HG03045 (cell line): ENCODE results near the gene MXD3.
A peak's percentile ranks its signal among the peaks of the same experiment; 100 is the strongest.
"Not testable (repeated sequence)": the region's sequence is repeated elsewhere in the genome, so short reads cannot be mapped to it uniquely, and the experiment has no call there.

Experiments used
- ATAC-seq: cut with Tn5 transposase; IDR thresholded peaks from one replicate; pipeline ENCODE4 v1.9.1; 2021; ENCODE audit warnings: mild to moderate bottlenecking, moderate library complexity; ENCODE audit not compliant: unreplicated experiment

The MXD3 gene

DNA sequence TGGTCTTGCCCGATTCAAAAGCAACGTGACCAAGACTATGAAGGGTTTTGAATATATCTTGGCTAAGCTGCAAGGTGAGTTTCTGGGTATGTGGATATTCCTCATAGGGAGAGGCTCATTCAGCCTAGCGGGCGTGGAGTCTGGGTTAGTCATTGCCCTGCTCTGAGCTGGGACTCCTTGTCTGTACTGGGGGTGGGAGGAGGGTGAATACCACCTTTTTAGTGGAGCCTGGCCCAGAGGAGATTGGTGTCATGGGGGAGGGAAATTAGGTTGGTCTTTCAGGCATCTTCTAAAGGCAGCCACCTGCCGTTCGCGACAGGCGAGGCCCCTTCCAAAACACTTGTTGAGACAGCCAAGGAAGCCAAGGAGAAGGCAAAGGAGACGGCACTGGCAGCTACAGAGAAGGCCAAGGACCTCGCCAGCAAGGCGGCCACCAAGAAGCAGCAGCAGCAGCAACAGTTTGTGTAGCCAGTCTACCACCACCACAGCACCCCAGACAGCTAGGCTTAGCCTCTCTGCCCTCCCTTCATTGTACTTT is 5.5 kb downstream of the MXD3 start:
- not testable (repeated sequence) for ATAC-seq

DNA sequence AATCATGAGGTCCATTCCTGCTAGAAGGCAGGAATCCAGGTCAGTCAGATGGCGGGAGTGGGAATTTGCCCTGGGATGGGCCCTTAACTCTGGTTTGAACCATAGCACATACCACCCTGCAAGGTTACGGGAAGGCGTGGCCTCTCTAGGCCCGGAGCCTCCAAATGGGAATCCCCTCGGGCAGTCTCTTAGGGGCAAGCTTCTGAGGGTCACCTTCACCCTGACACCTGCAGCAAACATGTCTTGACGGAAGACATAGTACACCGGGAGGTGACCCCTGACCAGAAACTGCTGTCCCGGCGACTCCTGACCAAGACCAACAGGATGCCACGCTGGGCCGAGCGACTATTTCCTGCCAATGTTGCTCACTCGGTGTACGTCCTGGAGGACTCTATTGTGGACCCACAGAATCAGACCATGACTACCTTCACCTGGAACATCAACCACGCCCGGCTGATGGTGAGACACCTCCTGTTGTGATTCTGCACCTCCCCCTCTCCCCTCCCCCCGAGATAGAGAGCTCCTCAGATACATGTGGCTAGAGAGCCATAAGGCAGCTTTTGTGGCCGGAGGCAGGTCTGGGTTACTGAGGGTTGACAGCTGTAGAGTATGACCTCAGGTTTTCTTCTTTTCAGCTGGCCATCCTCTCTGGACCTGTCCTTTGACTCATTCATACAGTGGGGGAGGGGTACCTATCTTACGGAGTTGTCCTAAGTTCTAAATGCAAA is 7.1 kb downstream of the MXD3 start:
- ATAC-seq, result no peak

DNA sequence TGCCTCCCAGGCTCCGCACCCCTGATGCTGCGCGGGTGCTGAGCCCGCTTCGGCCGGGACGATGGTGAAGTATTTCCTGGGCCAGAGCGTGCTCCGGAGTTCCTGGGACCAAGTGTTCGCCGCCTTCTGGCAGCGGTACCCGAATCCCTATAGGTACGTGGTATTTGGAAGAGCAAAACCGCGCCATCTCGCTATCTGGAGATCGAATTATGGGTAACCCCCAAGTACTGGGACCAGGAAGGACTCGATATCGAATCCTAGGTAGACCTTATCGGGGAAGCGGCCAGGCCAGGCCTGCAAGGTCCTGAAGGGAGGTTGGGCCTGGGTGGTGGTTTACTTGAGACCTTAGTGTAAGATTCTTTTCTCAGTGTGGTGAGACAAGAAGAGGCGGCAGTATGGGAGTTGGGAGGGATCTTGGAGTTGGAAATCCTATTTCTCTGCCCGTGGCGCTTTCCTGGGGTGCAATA is 7.7 kb downstream of the MXD3 start:
- no peak for ATAC-seq

DNA sequence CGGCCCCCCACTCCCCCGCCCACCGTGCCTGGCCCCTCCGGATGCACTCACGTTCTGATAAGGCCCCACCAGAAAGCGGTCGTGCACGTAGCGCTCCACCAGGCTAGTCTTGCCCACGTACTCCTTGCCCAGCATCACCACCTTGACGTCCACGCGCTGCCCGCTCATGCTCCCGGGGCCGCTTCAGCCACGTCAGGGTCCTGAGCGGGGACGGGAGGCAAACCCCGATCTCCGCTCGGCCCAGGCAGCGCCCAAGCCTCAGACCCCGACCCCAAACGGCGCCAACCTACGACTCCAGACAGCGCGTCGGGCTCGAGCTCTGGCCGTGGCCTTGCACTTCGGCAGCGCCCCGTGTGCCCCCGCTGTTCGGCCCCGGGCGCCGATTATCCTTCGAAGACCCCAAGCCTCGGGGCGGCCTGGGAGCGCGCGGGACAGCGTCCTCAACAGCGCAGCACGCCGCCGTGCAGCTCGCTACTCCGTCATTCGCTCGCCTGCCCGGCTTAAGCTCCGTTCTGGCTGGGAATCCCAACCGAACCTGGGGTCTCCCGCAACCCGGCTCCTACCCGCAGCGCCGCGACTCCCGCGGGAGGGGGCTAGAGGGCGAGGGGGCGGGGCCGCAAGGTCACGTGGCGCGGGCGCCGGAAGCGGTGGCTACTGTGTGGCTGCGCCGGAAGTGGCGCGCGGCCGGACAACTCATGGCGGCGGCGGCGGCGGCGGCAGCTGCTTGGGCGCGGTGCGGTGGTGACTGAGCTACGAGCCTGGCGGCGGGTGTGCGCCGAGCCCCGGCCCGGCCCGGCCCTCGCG is 8.4 kb downstream of the MXD3 start, which contains the start of the genes PRELID1 and RAB24:
Gene PRELID1 (plus strand): TSS at position 679 of the 804 bp plus-strand sequence. CDS start 187 bp downstream, outside the sequence.
Gene RAB24 (minus strand): TSS at position 599 of the 804 bp plus-strand sequence. CDS start 431 bp downstream, at position 168.
- ATAC-seq, result peak; percentile 54

DNA sequence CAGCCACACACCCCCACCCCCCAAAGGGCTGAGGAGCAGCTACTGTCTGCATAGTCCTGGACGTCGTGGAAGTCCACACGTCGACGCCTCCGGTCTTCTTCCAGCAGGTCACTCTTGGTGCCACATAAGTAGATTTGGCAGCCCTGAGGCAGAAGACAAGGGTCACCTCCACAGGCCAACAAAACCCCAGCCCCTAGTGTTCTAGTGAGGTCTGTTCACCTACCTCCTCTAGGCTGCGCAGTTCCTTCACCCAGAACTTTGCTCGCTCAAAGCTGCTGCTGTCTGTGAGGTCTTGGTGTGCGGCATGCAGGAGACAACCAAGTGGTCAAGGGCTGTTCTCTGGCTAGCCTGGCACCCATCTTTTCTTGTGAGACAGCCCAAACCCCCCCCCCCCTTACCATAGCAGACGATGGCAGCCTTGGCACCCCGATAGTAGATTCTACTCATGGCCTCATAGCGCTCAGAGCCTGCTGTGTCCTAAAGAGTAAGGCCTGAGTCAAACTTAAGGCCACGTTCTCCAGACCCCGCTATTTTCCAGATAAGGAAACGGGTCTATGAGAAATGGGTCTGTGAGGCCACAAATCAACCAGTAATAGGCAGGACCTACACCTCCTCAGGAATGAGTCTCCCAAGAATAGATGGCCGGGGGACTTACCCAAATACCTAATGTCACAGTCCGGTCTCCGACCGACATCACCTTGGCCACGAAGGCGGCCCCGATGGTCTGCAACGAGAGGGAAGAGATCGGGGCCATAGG is 9.2 kb downstream of the MXD3 start:
- ATAC-seq, result no peak

DNA sequence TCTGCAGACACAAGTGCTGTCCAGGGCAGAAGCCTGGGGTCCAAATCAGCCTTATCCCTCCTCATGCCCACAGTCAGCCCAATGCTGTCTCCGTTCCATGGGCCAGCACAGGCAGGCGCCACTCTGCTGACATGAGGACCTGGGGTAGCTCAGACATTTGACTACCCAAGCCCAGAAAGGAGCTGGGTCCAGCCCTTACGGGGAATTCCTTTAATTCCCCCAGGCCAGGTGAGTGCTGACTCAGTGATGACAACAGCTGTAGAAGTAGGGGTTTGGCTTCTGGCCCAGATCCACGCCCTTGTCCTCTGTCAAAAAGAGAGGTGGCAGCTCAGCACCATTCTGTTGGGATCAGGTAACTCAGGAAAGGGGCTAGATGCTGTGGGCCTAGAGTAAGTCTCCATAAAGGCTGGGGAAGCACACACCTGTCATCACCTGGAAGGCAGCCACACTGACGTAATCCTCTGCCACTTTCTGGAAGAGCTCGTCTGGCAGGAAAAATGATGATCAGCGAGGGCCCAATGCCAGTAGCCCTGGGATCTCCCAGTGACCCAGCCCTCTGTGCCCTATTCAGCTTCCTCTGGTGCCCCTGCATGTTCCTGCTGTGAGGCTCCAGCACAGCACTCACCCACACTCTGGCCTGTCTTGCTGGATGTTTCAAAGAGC is 10.1 kb downstream of the MXD3 start:
- ATAC-seq, result no peak

DNA sequence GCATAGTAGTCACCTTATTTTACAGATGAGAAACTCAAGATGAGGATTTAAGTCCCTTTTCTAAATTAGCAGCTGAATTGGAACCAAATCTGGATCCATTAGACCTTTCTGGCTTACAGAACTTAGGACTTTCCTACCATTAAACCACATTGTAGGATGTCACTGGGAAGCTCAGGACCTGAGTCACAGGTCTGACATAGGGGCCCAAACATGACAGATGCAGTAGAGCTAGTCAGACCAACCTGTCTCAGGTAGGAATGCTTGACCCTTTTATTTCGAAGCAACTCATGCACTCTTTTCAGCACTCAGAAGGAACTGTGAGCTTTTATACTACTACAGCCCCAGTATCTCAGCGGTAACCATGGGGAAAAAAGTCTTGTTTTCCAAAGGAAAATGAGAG is 10.7 kb downstream of the MXD3 start:
- no peak for ATAC-seq

DNA sequence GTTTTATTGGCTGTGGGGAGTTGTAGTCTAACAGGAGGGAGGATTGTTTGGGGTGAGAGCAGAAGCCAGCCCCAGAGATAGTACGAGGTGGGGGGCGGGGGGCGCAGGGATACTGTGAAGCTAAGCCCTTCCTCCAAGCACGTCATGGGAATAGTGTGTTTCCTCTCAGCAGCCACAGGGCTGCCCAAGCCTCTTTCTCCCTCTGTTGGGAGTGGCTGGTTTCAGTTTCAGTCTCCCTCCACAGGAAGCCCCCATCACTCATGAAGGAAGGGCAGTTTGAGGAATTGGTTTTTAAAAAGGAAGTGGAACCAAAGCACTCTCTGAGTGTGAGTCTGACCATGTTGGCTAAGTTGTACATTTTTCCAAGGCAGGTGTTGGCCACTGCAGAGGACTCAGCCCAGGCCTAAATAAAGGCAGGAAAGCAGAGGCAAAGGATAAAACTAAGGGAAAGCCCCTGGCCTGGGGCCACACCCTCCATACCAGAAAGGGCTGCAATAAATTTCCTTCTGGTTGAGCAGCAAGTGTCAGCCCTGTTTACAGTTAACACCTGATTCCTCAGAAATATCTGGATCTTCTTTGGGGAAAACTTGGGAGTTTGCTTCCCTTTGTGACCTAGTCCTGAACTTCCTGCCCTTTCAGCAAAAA is 11.3 kb downstream of the MXD3 start:
- peak; percentile 43 for ATAC-seq

DNA sequence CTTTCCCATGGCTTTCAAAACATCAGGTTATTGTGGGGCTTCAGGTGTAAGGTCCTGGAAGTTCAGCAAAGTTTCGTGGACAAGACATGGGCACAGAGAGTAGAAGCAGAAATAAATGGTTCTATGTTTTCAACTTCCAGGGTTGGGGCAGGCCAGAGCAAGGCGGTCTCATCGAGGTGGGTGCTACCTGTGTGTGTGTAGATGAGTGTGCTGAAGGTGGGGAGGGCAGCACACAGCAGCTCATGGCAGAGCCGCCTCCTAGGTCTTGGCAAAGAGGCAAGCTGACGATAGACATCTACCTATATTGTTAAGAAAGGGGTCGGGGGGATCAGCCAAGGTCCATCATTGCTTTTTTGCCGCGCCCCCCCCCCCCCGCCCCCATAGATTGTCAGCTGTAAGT is 12.0 kb downstream of the MXD3 start:
- no peak for ATAC-seq

DNA sequence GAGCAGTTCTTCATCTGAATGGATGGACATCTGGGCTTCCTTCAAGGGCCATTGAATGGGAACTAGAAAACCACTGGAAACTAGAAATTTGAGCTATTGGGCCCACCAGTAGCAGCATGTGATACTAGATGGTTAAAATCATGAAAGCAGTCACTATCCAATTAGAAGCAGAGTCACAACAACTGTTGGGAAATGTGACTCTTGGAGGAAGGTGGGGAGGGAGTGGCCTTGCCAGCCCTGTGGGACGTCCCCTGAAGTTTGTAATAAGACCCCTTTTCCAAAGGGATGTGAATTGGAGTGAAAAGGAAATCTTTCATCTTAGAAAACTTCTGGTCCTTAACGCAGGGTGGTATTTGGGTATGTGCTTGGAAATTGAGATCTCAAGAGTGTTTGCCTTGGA is 13.8 kb downstream of the MXD3 start:
- ATAC-seq, result no peak

DNA sequence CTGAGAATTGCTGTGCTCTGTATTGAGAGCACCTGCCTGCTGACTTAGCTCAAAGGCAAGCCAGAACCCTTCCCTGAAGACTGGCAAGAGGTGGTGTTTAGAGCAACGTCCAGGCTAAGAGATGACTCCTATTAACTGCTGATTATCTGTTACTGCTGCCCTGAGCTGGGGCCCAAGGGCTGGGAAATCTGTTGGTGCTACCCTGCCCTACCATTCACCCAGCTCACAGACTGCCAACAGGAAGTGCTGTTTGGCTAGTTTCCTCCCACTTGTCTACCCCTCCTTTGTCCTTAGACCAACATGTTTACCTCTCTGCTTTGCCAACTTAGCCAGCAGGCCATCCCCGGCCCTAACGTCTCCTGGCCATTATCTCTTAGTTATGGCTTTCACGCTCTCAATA is 15.1 kb downstream of the MXD3 start:
- no peak for ATAC-seq

DNA sequence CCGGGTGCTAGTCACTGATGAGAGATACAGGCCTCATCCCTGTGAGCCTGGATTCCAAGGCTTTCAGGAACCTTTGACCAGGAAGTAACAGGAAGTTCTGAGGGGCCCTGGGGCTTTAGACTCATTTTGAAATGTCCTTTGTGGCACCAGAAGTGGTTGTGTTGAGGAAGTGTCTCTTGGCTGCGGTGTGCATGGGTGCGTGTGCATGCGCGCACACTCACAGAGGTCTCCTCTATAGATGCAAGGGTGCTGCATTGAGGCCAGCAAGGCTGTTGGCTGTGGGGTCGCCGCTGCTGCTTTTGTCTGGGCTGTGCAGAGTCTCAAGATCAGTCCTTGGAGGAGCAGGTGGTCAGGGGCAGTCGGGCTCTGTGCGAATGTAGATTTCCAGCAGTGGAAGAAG is 15.8 kb downstream of the MXD3 start:
- ATAC-seq, result no peak

DNA sequence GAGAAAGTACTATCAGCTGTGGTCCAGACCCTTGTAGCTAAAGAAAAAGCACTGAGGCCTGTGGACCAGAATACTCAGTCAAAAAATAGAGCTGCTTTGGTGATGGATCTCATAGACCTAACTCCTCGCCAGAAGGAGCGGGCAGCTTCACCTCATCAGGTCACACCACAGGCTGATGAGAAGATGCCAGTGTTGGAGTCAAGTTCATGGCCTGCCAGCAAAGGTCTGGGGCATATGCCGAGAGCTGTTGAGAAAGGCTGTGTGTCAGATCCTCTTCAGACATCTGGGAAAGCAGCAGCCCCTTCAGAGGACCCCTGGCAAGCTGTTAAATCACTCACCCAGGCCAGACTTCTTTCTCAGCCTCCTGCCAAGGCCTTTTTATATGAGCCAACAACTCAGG is 17.1 kb downstream of the MXD3 start:
- no peak for ATAC-seq

DNA sequence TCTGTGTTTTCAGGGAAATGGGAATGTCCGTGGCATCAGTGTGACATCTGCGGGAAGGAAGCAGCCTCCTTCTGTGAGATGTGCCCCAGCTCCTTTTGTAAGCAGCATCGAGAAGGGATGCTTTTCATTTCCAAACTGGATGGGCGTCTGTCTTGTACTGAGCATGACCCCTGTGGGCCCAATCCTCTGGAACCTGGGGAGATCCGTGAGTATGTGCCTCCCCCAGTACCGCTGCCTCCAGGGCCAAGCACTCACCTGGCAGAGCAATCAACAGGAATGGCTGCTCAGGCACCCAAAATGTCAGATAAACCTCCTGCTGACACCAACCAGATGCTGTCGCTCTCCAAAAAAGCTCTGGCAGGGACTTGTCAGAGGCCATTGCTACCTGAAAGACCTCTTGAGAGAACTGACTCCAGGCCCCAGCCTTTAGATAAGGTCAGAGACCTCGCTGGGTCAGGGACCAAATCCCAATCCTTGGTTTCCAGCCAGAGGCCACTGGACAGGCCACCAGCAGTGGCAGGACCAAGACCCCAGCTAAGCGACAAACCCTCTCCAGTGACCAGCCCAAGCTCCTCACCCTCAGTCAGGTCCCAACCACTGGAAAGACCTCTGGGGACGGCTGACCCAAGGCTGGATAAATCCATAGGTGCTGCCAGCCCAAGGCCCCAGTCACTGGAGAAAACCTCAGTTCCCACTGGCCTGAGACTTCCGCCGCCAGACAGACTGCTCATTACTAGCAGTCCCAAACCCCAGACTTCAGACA is 17.7 kb downstream of the MXD3 start:
- ATAC-seq, result no peak

DNA sequence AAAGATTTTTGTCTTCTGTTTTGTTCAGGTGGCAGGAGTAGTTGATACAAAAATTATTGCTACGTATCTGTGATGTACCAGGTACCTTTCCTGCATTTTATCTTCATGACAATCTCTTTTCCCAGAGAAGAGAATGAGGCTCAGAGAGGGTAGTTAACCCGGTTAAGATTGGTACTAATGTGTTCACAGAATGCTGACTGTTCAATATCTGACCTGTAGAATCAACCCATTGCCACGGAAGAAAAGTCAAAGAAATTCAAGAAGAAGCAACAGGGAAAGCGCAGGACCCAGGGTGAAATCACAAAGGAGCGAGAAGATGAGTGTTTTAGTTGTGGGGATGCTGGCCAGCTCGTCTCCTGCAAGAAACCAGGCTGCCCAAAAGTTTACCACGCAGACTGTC is 20.0 kb downstream of the MXD3 start:
- no peak for ATAC-seq

DNA sequence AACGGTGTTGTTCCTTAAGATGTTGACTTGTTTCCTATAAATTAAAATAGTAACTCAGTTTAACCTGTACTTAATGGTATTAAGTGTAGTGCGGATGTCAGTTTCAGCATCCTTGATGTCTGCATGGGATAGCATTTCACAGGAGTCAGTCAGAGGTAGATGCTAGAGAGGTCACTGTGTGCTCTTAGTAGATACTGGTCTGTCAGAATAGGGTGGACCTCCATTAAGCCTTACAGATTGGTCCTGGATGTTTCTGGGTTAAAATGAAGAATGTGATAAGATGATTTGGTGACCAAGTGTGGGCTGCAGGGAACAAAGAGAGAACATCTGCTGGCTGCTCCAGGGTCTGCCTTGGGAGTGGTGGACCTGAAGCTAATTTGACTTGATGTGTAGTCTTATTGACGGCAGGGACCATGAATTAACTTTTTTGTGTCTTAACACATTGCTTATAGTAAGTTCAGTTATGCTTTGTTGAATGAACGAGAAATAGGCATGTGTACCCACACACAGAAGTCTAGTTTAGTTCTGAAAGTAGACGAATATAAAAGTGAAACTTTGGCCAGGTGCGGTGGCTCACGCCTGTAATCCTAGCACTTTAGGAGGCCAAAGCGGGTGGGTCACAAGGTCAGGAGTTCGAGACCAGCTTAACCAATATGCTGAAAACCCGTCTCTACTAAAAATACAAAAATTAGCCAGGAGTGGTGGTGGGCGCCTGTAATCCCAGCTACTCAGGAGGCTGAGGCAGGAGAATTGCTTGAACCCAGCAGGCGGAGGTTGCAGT is 20.7 kb downstream of the MXD3 start:
- no peak for ATAC-seq

DNA sequence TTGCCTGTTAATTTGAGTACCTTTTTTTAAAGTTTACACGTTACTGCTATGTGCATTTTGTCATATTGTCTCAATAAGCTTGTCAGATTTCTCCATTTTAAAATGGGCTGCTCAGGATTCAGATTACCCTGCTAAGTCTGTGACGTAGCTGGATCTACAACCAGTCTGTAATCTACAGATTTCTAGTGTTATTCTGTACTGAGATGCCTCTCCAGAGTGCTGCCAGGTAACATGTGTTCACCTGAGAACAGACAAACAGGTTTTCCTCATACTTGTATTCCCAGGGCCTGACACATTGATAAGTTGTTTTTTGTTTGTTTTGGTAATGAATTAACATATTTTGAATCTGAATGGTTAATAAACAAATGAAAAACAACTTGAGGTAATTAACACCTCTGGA is 23.5 kb downstream of the MXD3 start:
- no peak for ATAC-seq

DNA sequence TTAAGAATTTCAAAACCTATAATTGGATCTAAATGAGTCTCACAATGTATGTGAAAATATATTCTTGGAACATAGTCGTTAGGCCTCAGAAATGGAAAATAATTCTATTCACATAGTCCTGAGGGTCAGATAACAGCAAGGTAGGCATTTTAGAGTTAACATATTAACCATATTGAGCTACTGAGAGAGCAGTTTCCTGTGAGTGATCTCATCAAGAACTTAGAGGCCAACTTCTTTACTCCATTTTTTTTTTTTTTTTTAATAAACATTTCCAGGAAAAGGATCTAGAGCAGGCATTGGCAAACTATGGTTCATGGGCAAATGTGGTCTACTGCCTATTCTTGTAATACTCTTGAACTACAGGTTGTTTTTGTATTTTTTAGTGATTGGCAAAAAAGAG is 34.8 kb downstream of the MXD3 start:
- ATAC-seq, result no peak

DNA sequence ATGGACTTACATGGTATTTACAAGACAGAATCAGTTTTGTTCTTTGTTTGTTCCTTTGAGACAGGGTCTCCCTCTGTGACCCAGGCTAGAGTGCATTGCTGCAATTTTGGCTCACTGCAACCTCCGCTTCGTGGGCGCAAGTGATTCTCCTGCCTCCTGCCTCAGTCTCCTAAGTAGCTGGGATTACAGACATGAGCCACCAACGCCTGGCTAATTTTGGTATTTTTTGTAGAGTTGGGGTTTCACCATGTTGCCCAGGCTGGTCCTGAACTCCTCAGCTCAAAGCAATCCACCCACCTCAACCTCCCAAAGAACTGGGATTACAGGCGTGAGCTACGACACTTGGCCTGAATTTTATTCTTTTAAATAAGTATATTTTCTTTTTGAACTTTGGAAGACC is 35.8 kb downstream of the MXD3 start:
- no peak for ATAC-seq
